Measurements from ENCODE around the gene CACNA2D3. TPM values are rescaled to one million over a fixed set of nuclear protein-coding genes. Genes with fewer than 3 reads are reported as not detected.

Gene CACNA2D3
- total RNA-seq, 1 experiment from 2014 or later, result not detected

- no peak for DNase-seq (ENCODE audit: low spot score)
Measured at GRCh38 chr3:54906763-54907162, 784.4 kb downstream of the CACNA2D3 start.

- no peak for DNase-seq (ENCODE audit: low spot score)
Measured at GRCh38 chr3:54909191-54909590, 786.8 kb downstream of the CACNA2D3 start.

GRCh38 chr3:54914180-54914579 lies 791.8 kb downstream of the CACNA2D3 start:
- DNase-seq (ENCODE audit: low spot score), result no peak

- DNase-seq (ENCODE audit: low spot score), result no peak
Measured at GRCh38 chr3:54915181-54915580, 792.8 kb downstream of the CACNA2D3 start.

GRCh38 chr3:54915976-54916375 lies 793.6 kb downstream of the CACNA2D3 start:
- no peak for DNase-seq (ENCODE audit: low spot score)

GRCh38 chr3:54916732-54917131 lies 794.4 kb downstream of the CACNA2D3 start:
- no peak for DNase-seq (ENCODE audit: low spot score)

GRCh38 chr3:54917174-54917573 lies 794.8 kb downstream of the CACNA2D3 start:
- no peak for DNase-seq (ENCODE audit: low spot score)

- no peak for DNase-seq (ENCODE audit: low spot score)
Measured at GRCh38 chr3:54917862-54918261, 795.5 kb downstream of the CACNA2D3 start.

GRCh38 chr3:54918516-54918915 lies 796.2 kb downstream of the CACNA2D3 start:
- no peak for DNase-seq (ENCODE audit: low spot score)

- DNase-seq (ENCODE audit: low spot score), result no peak
Measured at GRCh38 chr3:54928046-54928770, 805.9 kb downstream of the CACNA2D3 start, which contains the start of gene LRTM1. TSS of gene LRTM1 (minus strand) at chr3:54928059. CDS start at chr3:54927911, 148 bp downstream.

GRCh38 chr3:54931182-54931581 lies 808.8 kb downstream of the CACNA2D3 start:
- DNase-seq (ENCODE audit: low spot score), result no peak

- no peak for DNase-seq (ENCODE audit: low spot score)
Measured at GRCh38 chr3:54932606-54933005, 810.3 kb downstream of the CACNA2D3 start.

GRCh38 chr3:54935869-54936268 lies 813.5 kb downstream of the CACNA2D3 start:
- DNase-seq (ENCODE audit: low spot score), result no peak

- no peak for DNase-seq (ENCODE audit: low spot score)
Measured at GRCh38 chr3:54936561-54936960, 814.2 kb downstream of the CACNA2D3 start.

- no peak for DNase-seq (ENCODE audit: low spot score)
Measured at GRCh38 chr3:54939557-54940300, 817.4 kb downstream of the CACNA2D3 start.

GRCh38 chr3:54940971-54941370 lies 818.6 kb downstream of the CACNA2D3 start:
- DNase-seq (ENCODE audit: low spot score), result no peak

- DNase-seq (ENCODE audit: low spot score), result no peak
Measured at GRCh38 chr3:54941690-54942362, 819.5 kb downstream of the CACNA2D3 start.

GRCh38 chr3:54949491-54950044 lies 827.2 kb downstream of the CACNA2D3 start:
- DNase-seq (ENCODE audit: low spot score), result no peak

- DNase-seq (ENCODE audit: low spot score), result no peak
Measured at GRCh38 chr3:54950391-54951003, 828.1 kb downstream of the CACNA2D3 start.

GRCh38 chr3:54951405-54951804 lies 829.1 kb downstream of the CACNA2D3 start:
- DNase-seq (ENCODE audit: low spot score), result peak; percentile 3

GRCh38 chr3:54954022-54954421 lies 831.7 kb downstream of the CACNA2D3 start:
- no peak for DNase-seq (ENCODE audit: low spot score)

- no peak for DNase-seq (ENCODE audit: low spot score)
Measured at GRCh38 chr3:54954521-54954920, 832.2 kb downstream of the CACNA2D3 start.

All from HT-29 (cell line).